ENCODE data around the gene SSR3. TPM values are rescaled to one million over a fixed set of nuclear protein-coding genes. Genes with fewer than 3 reads are reported as not detected.

Gene SSR3
- total and polyA plus RNA-seq, 2 of the 13 experiments (the other 11 are each of a cell fraction or from before 2014, with no cell fraction given) = 229 to 325 TPM

DNA sequence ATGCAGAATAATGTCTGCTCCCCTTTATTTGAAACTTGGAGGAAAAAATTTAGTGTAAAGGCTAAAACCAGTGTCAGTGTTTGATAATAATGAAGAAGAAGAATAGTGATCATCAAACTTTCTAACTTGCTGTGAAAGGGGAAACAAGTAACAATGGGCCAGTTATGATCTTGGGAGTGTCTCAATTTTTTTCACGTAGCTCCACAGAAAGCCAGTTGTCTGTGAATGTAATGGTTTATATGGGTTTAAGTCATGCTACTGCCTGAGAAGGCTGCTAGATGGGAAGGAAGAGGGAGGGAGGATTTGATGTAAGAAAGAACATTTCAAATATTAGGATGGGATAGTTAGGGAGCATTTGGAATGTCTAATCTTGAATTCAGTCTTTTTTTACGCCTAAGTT lies 21.1 kb upstream of the SSR3 start:
- H3K9ac ChIP-seq (ENCODE audit: insufficient read depth, low read depth, low read length) = no peak overlapping the region
- H3K36me3 ChIP-seq (replicated peaks in 1 of 2; ENCODE audit: control insufficient read depth in 1 of 2, insufficient read depth in 2 of 2, low read length in 2 of 2) = no peaks in the 10 kb centered on the region
- no peaks in the 10 kb centered on the region for H3K27me3 ChIP-seq (ENCODE audit: control insufficient read depth in 1 of 2, insufficient read depth in 2 of 2, low read length in 2 of 2)
- no peaks in the 10 kb centered on the region for H4K20me1 ChIP-seq (ENCODE audit: insufficient read depth, low read length)
- H3K27ac ChIP-seq (ENCODE audit: extremely low read length, insufficient read depth, low read length) = no peak overlapping the region
- no peak overlapping the region for H3K4me3 ChIP-seq (replicated peaks in 1 of 3; ENCODE audit: insufficient read depth in 1 of 3, low read depth in 2 of 3, low read length in 3 of 3)
- intact Hi-C loops (cut with micrococcal nuclease; ENCODE audit: unreplicated experiment) (no loop called here), in situ Hi-C loops (cut with HindIII; ENCODE audit: extremely low pct_ligation_motif_present, low pct_unique_long_range_greater_than_20kb) (no loop called here)
- WGBS (ENCODE audit: low lambda C conversion rate) = 4% methylated on average over 2 of the region's 2 CpGs
- FAIRE-seq (no peak), ATAC-seq (no peak), DNase-seq (ENCODE audit: low spot score) (no peak)
- CTCF ChIA-PET (ENCODE audit: low intra/inter-chr PET ratio, low total read pairs) = no interaction called here
- POLR2A ChIA-PET = no interaction called here
- H3K79me2 ChIP-seq (ENCODE audit: insufficient read depth, low read length) = no peaks in the 10 kb centered on the region
- no peak overlapping the region for H3K4me2 ChIP-seq (ENCODE audit: low read depth, low read length)
- H2AFZ ChIP-seq (ENCODE audit: low read length) = no peak overlapping the region
- no peaks in the 10 kb centered on the region for H3K9me3 ChIP-seq (ENCODE audit: low read length)
- H3K4me1 ChIP-seq (ENCODE audit: insufficient read depth, low read length) = no peaks in the 10 kb centered on the region
- TF ChIP-seq ZNF136 (CRISPR knock-in tag; IDR thresholded peaks at IDR 0.05; ENCODE audit: low read depth) = no peak
- TF ChIP-seq GPN1 (CRISPR knock-in tag; IDR thresholded peaks at IDR 0.05; ENCODE audit: borderline replicate concordance) = no peak
- TF ChIP-seq DNMT3B (CRISPR knock-in tag; conservative IDR thresholded peaks at IDR 0.05) = no peak
- TF ChIP-seq ZNF83 (CRISPR knock-in tag; IDR thresholded peaks at IDR 0.05; ENCODE audit: borderline replicate concordance) = no peak
- no peak for TF ChIP-seq ZNF331 (CRISPR knock-in tag; IDR thresholded peaks at IDR 0.05)
- TF ChIP-seq ZNF772 (CRISPR knock-in tag; IDR thresholded peaks at IDR 0.05) = no peak
- TF ChIP-seq CHD4 (IDR thresholded peaks at IDR 0.05; ENCODE audit: borderline replicate concordance, low read length) = no peak
- TF ChIP-seq ZNF572 (CRISPR knock-in tag; IDR thresholded peaks at IDR 0.05) = no peak
- no peak for TF ChIP-seq ZGPAT (CRISPR knock-in tag; IDR thresholded peaks at IDR 0.05)
- TF ChIP-seq ZKSCAN8 (CRISPR knock-in tag; IDR thresholded peaks at IDR 0.05; ENCODE audit: borderline replicate concordance) = no peak
- no peak for TF ChIP-seq FOXJ3 (CRISPR knock-in tag; IDR thresholded peaks at IDR 0.05; ENCODE audit: borderline replicate concordance)
- TF ChIP-seq BORCS8-MEF2B (CRISPR knock-in tag; IDR thresholded peaks at IDR 0.05) = no peak
- no peak for TF ChIP-seq GTF2F1 (IDR thresholded peaks at IDR 0.05; ENCODE audit: low read length)
- TF ChIP-seq ZNF552 (CRISPR knock-in tag; IDR thresholded peaks at IDR 0.05; ENCODE audit: borderline replicate concordance) = no peak
- TF ChIP-seq ZNF629 (CRISPR knock-in tag; conservative IDR thresholded peaks at IDR 0.05) = no peak
- TF ChIP-seq, protein P1, sequence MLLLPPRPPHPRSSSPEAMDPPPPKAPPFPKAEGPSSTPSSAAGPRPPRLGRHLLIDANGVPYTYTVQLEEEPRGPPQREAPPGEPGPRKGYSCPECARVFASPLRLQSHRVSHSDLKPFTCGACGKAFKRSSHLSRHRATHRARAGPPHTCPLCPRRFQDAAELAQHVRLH (CRISPR knock-in tag; IDR thresholded peaks at IDR 0.05; ENCODE audit: borderline replicate concordance, low read depth) = no peak
- no peak for TF ChIP-seq ZNF557 (CRISPR knock-in tag; IDR thresholded peaks at IDR 0.05)
- no TSS peak for BruUV-seq (replicated peaks)
